ENCODE results near the gene TRIB2. TPM values are rescaled to one million over a fixed set of nuclear protein-coding genes. Genes with fewer than 3 reads are reported as not detected.
A peak's percentile ranks its signal among the peaks of the same experiment; 100 is the strongest.

TRIB2 gene
- total RNA-seq, 6 donors from 2014 or later = 25.4 to 104 (median 42.4) TPM

DNA sequence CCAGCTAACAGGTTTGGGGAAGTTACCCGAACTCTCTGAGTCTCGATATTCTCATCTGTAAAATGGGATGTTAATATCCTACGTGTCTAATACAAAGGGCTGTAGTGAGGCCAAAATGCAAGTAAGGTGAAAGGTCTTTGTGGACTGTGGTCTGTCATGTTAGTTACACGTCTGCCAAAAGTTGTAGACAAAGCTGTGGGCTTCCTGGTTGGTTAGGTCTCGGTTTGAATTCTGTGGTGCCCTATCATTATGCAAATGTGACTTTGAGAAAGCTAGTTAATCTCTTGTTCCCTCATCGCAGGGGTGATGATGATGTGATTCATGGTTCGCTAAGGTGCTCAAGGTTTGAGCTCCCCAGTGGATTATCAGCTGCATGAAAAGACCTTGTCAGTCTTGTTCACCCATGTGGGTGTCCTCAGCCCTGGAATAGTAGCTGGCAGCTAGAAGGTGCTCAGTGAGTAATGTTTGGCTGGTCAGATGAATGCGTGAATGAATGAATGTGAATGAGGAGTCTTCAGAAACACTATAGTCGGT is 23.1 kb downstream of the TRIB2 start:
- no peaks in the 10 kb centered on the region for H3K9me3 ChIP-seq
- no peak overlapping the region for H3K27ac ChIP-seq
- ATAC-seq (ENCODE audit: low FRiP score in 2 of 2) = no peak
- no peak overlapping the region for H3K4me3 ChIP-seq
- peaks cover 9 to 77% (median 21%) of the 10 kb centered on the region in 4 donors for H3K36me3 ChIP-seq
- DNase-seq = no peak
- no peaks in the 10 kb centered on the region for H3K27me3 ChIP-seq
- WGBS, 2 donors = 90 to 91% methylated on average over 9 of the region's 9 CpGs
- TF ChIP-seq EP300 (IDR thresholded peaks at IDR 0.05) (no peak), POLR2AphosphoS5 (IDR thresholded peaks at IDR 0.05) (no peak), POLR2A (IDR thresholded peaks at IDR 0.05) (no peak)
- TF ChIP-seq, protein P1, sequence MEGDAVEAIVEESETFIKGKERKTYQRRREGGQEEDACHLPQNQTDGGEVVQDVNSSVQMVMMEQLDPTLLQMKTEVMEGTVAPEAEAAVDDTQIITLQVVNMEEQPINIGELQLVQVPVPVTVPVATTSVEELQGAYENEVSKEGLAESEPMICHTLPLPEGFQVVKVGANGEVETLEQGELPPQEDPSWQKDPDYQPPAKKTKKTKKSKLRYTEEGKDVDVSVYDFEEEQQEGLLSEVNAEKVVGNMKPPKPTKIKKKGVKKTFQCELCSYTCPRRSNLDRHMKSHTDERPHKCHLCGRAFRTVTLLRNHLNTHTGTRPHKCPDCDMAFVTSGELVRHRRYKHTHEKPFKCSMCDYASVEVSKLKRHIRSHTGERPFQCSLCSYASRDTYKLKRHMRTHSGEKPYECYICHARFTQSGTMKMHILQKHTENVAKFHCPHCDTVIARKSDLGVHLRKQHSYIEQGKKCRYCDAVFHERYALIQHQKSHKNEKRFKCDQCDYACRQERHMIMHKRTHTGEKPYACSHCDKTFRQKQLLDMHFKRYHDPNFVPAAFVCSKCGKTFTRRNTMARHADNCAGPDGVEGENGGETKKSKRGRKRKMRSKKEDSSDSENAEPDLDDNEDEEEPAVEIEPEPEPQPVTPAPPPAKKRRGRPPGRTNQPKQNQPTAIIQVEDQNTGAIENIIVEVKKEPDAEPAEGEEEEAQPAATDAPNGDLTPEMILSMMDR (IDR thresholded peaks at IDR 0.05) = no peak
- peaks cover 4 to 20% (median 8%) of the 10 kb centered on the region in 4 donors for H3K4me1 ChIP-seq

DNA sequence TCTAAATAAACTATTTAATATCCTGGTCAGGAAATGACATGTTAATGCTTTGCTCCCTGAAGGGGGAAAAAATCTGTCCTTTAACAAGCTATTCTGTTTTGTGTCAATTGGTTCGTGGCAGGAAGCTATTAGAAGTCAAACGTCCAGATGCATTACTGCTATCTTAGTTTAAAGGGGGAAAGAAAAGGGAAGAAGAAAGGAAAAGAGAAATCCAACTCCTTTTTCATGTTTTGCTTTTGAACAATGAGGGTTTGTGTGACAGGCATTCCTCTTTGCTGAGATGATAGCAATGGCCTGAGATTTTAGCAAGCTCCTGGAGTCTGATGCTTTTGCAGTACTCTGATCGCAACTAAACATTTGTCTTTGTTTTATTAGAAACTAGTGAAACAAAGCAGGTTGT is 24.6 kb downstream of the TRIB2 start:
- TF ChIP-seq POLR2AphosphoS5 (IDR thresholded peaks at IDR 0.05) = no peak
- TF ChIP-seq, protein P1 (IDR thresholded peaks at IDR 0.05) = no peak
- TF ChIP-seq POLR2A (IDR thresholded peaks at IDR 0.05) = no peak
- TF ChIP-seq EP300 (IDR thresholded peaks at IDR 0.05) = no peak
- ATAC-seq (ENCODE audit: low FRiP score in 2 of 2) (no peak), DNase-seq (no peak)
- Histone ChIP-seq H3K27ac (peak overlapping the region in 1 of 4 donors; percentile 55), H3K36me3 (peaks cover 9 to 64% (median 20%) of the 10 kb centered on the region in 4 donors), H3K4me1 (peaks cover 0 to 11% (median 0%) of the 10 kb centered on the region in 4 donors), H3K27me3 (no peaks in the 10 kb centered on the region), H3K4me3 (no peak overlapping the region), H3K9me3 (no peaks in the 10 kb centered on the region)
- 53 to 55% methylated on average over 3 of the region's 3 CpGs for WGBS, 2 donors

DNA sequence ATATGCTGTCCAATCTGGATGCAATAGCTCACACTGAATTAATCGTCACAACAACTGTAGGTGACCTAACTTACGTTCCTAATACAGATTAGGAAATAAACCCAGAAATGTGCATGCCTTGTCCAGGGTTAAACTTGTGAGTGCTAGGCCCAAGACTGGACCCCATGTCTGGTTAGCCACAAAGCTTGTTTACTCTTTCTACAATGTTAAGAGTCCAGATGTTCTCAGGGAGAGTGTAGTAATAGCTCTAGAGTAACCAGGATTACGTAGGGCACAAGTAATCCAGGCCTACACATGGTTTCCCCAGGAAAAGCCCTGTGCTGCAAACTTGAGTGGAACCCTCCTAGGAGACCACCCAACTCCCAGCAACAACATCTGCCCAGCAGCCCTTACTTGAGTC is 26.2 kb downstream of the TRIB2 start:
- Histone ChIP-seq H3K27ac (no peak overlapping the region), H3K36me3 (peaks cover 7 to 53% (median 20%) of the 10 kb centered on the region in 4 donors), H3K27me3 (no peaks in the 10 kb centered on the region), H3K9me3 (no peaks in the 10 kb centered on the region), H3K4me1 (peaks cover 0 to 6% (median 0%) of the 10 kb centered on the region in 4 donors), H3K4me3 (no peak overlapping the region)
- ATAC-seq (ENCODE audit: low FRiP score in 2 of 2) = no peak
- no peak for TF ChIP-seq EP300 (IDR thresholded peaks at IDR 0.05)
- no peak for TF ChIP-seq POLR2A (IDR thresholded peaks at IDR 0.05)
- no peak for TF ChIP-seq POLR2AphosphoS5 (IDR thresholded peaks at IDR 0.05)
- TF ChIP-seq, protein P1 (IDR thresholded peaks at IDR 0.05) = no peak
- DNase-seq = no peak
- 100% methylated on average over 3 of the region's 3 CpGs for WGBS, 2 donors

- no peak for ATAC-seq (ENCODE audit: low FRiP score in 2 of 2)
- Histone ChIP-seq H3K9me3 (no peaks in the 10 kb centered on the region), H3K36me3 (no peaks in the 10 kb centered on the region), H3K4me1 (no peaks in the 10 kb centered on the region), H3K27me3 (no peaks in the 10 kb centered on the region), H3K27ac (no peak overlapping the region), H3K4me3 (no peak overlapping the region)
- no peak for TF ChIP-seq EP300 (IDR thresholded peaks at IDR 0.05)
- TF ChIP-seq POLR2AphosphoS5 (IDR thresholded peaks at IDR 0.05) = no peak
- TF ChIP-seq, protein P1 (IDR thresholded peaks at IDR 0.05) = no peak
- TF ChIP-seq POLR2A (IDR thresholded peaks at IDR 0.05) = no peak
- DNase-seq = no peak
- 91 to 93% methylated on average over 7 of the region's 7 CpGs for WGBS, 2 donors
Observed at GRCh38 chr2:12750166-12750905, 33.6 kb downstream of the TRIB2 start.

All from upper lobe of left lung (tissue), 6 donors.